Measurements from ENCODE around the gene BARX1. TPM values are rescaled to one million over a fixed set of nuclear protein-coding genes. Genes with fewer than 3 reads are reported as not detected.

BARX1 gene
- total and polyA plus RNA-seq, 9 of the 15 experiments (the other 6 are each of a cell fraction or from before 2014, with no cell fraction given) = 0.11 to 0.14 TPM; not detected in 7

- no TSS peak for BruUV-seq (replicated peaks)
- no peak for FAIRE-seq
- no peaks in the 10 kb centered on the region for H3K36me3 ChIP-seq (ENCODE audit: control insufficient read depth, insufficient read depth, low read length)
- no peak overlapping the region for H3K4me3 ChIP-seq
- H2AFZ ChIP-seq (ENCODE audit: low read depth, low read length) = no peak overlapping the region
- no peak overlapping the region for H3K9ac ChIP-seq (ENCODE audit: insufficient read depth in 1 of 2, low read depth in 2 of 2, low read length in 2 of 2)
- H3K27me3 ChIP-seq (ENCODE audit: control insufficient read depth in 2 of 2, insufficient read depth in 2 of 2, low read length in 2 of 2) = peaks cover 0 to 14% of the 10 kb centered on the region in 2 experiments; a peak in 2 of 5 replicates
- 10% methylated on average over 4 of the region's 4 CpGs for WGBS (ENCODE audit: insufficient coverage, low coverage, missing lambda C conversion rate)
- H3K79me2 ChIP-seq (ENCODE audit: control insufficient read depth, insufficient read depth, low read length) = no peaks in the 10 kb centered on the region
- DNase-seq (ENCODE audit: extremely low read depth in 1 of 4, low spot score in 3 of 4) = no peak
- H4K20me1 ChIP-seq (replicated peaks; ENCODE audit: control insufficient read depth, insufficient read depth, low read length) = no peaks in the 10 kb centered on the region
- no peaks in the 10 kb centered on the region for H3K9me1 ChIP-seq (ENCODE audit: control insufficient read depth, insufficient read depth, low read length)
- peaks cover under 1% of the 10 kb centered on the region; the same call in 1 of the 2 replicates for H3K9me3 ChIP-seq (replicated peaks; ENCODE audit: control insufficient read depth, insufficient read depth, low read depth, low read length)
- H3K4me1 ChIP-seq (replicated peaks in 1 of 2; ENCODE audit: control insufficient read depth in 2 of 2, insufficient read depth in 2 of 2, low read length in 2 of 2) = no peaks in the 10 kb centered on the region
- TF ChIP-seq GTF2A2 (tag; IDR thresholded peaks at IDR 0.05) (no peak), ZNF24 (IDR thresholded peaks at IDR 0.05) (no peak), CC2D1A (IDR thresholded peaks at IDR 0.05) (no peak), HMG20A (CRISPR knock-in tag; conservative IDR thresholded peaks at IDR 0.05) (no peak), HDAC3 (IDR thresholded peaks at IDR 0.05; ENCODE audit: borderline replicate concordance, partially characterized antibody) (no peak)
- TF ChIP-seq, protein P1, sequence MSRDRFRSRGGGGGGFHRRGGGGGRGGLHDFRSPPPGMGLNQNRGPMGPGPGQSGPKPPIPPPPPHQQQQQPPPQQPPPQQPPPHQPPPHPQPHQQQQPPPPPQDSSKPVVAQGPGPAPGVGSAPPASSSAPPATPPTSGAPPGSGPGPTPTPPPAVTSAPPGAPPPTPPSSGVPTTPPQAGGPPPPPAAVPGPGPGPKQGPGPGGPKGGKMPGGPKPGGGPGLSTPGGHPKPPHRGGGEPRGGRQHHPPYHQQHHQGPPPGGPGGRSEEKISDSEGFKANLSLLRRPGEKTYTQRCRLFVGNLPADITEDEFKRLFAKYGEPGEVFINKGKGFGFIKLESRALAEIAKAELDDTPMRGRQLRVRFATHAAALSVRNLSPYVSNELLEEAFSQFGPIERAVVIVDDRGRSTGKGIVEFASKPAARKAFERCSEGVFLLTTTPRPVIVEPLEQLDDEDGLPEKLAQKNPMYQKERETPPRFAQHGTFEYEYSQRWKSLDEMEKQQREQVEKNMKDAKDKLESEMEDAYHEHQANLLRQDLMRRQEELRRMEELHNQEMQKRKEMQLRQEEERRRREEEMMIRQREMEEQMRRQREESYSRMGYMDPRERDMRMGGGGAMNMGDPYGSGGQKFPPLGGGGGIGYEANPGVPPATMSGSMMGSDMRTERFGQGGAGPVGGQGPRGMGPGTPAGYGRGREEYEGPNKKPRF (IDR thresholded peaks at IDR 0.05; ENCODE audit: low read depth, low read length) = no peak
- no peak overlapping the region for H3K27ac ChIP-seq (ENCODE audit: extremely low read depth, low read depth, low read length)
- POLR2A ChIA-PET = interaction anchor here (0.8 kb wide), 1 partner anchor 116 kb away, joined by 3 read pairs; no protein-coding TSS in a partner anchor
- H3K4me2 ChIP-seq (ENCODE audit: insufficient read depth, low read length) = no peak overlapping the region
- in situ Hi-C loops (cut with MboI) (no loop called here), intact Hi-C loops (cut with micrococcal nuclease) (no loop called here)
- no peak for ATAC-seq
- CTCF ChIA-PET (ENCODE audit: low intra/inter-chr PET ratio) = no interaction called here
Measured at GRCh38 chr9:93979721-93980120, 24.6 kb upstream of the BARX1 start.
